ENCODE data around the gene SPOCK1. TPM values are rescaled to one million over a fixed set of nuclear protein-coding genes. Genes with fewer than 3 reads are reported as not detected.

SPOCK1 gene
- total and polyA plus RNA-seq, 2 donors (not counting 3 experiments of a cell fraction or from before 2014, with no cell fraction given), result 144 to 280 TPM

DNA sequence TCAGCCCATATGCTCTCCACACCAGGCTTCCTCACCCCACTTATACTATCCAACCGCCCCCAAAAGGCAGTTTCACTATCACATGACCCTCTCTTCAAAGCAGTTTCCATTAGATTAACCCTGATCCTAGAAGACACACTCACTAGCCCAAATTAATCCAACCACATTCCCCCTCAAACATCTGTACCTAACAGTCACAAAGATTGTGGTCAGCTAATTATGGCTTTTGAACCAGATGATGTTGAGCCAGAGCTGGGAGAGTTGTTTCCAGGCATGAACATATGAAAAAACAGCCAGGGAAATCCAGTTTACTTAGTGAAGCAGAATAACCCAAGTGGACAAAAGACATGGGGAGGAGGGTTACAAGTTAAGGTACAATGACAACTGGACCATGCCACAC is 131.2 kb downstream of the SPOCK1 start:
- Histone ChIP-seq H3K79me2 (ENCODE audit: control insufficient read depth, insufficient read depth, low read length) (peaks cover 24% of the 10 kb centered on the region), H3K27me3 (ENCODE audit: control insufficient read depth in 2 of 2, insufficient read depth in 2 of 2, low read length in 2 of 2) (no peaks in the 10 kb centered on the region), H3K9me1 (replicated peaks; ENCODE audit: control insufficient read depth, extremely low read depth, insufficient read depth, low read length) (no peaks in the 10 kb centered on the region), H3K9ac (replicated peaks; ENCODE audit: extremely low read depth, insufficient read depth, low read length) (no peak overlapping the region), H3K4me1 (ENCODE audit: control insufficient read depth, extremely low read depth, insufficient read depth, low read length) (peaks cover 5% of the 10 kb centered on the region), H3K4me2 (ENCODE audit: insufficient read depth, low read length) (no peak overlapping the region), H3K9me3 (replicated peaks; ENCODE audit: control insufficient read depth, insufficient read depth, low read length) (no peaks in the 10 kb centered on the region), H4K20me1 (replicated peaks; ENCODE audit: control insufficient read depth, extremely low read depth, insufficient read depth, low read length) (no peaks in the 10 kb centered on the region), H3K36me3 (ENCODE audit: control insufficient read depth in 2 of 2, extremely low read depth in 1 of 2, insufficient read depth in 2 of 2, low read length in 2 of 2) (no peaks in the 10 kb centered on the region), H2AFZ (ENCODE audit: low read depth, low read length) (no peak overlapping the region), H3K4me3 (replicated peaks in 1 of 3; ENCODE audit: insufficient read depth in 1 of 3, low read depth in 1 of 3, low read length in 3 of 3) (no peak overlapping the region), H3K27ac (ENCODE audit: insufficient read depth, low read depth, low read length) (no peak overlapping the region)
- CTCF ChIA-PET, result interaction anchor here (2.0 kb wide), 1 partner anchor 48 kb away, joined by 8 read pairs; no protein-coding TSS in a partner anchor
- FAIRE-seq, result no peak
- no peak for DNase-seq (ENCODE audit: low read depth, low spot score)
- POLR2A ChIA-PET, result interaction anchor here (0.6 kb wide), 1 partner anchor 45 kb away, joined by 4 read pairs; no protein-coding TSS in a partner anchor
- dilution Hi-C loops (cut with MboI; ENCODE audit: extremely low pct_ligation_motif_present, low sequenced_read_pairs) (no loop called here), intact Hi-C loops (cut with micrococcal nuclease) (no loop called here)
- no TSS peak for BruUV-seq (replicated peaks)
- TF ChIP-seq POLR2AphosphoS5 (IDR thresholded peaks at IDR 0.05; ENCODE audit: insufficient read depth, low read depth, low read length) (no peak), GATA2 (IDR thresholded peaks at IDR 0.05; ENCODE audit: insufficient read depth, insufficient read length, low read depth, low read length) (no peak), MAX (IDR thresholded peaks at IDR 0.05; ENCODE audit: insufficient read depth, insufficient read length) (no peak), JUN (IDR thresholded peaks at IDR 0.05; ENCODE audit: borderline replicate concordance, insufficient read depth, insufficient read length, low read depth) (no peak), MYC (IDR thresholded peaks at IDR 0.05; ENCODE audit: low read depth, low read length) (no peak), FOS (IDR thresholded peaks at IDR 0.05; ENCODE audit: borderline replicate concordance, insufficient read depth, low read length) (no peak), EZH2 (IDR thresholded peaks at IDR 0.05; ENCODE audit: borderline replicate concordance, low read depth, low read length, severe bottlenecking) (no peak), CTCF (IDR thresholded peaks at IDR 0.05; ENCODE audit: extremely low read depth in 1 of 2, insufficient read depth in 1 of 2, low read depth in 1 of 2, low read length in 2 of 2) (no peak), POLR2A (IDR thresholded peaks at IDR 0.05; ENCODE audit: low read depth, low read length) (no peak)

All from endothelial cell of umbilical vein (primary cell).